ENCODE data around the gene METTL22. TPM values are rescaled to one million over a fixed set of nuclear protein-coding genes. Genes with fewer than 3 reads are reported as not detected.

Gene METTL22
- total and polyA plus RNA-seq, 2 donors (not counting 3 experiments of a cell fraction or from before 2014, with no cell fraction given): 42.0 to 52.6 TPM

DNA sequence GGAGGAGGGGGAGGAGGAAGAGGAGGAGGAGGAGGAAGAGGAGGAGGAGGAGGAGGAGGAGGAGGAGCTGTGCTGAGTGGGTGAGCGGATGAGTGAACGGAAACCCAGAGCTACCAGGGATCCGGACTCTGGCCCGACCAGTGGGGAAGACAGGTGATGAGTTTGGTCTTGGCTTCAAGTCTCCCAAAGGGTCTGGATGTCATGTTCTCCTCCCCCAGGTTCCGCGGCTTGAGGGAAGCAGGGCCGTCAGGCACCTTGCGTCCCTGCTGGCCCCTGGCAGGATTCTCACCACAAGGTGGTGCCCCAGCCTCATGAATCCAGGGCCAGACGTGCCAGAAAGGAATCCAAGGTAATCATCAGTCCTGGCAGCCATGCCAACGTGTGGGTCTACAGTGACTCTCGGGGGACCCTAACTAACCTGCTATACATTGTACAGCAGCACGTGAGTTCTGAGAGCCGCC is 39.4 kb downstream of the METTL22 start:
- TF ChIP-seq CTCF (IDR thresholded peaks at IDR 0.05; ENCODE audit: extremely low read depth in 1 of 2, insufficient read depth in 1 of 2, low read depth in 1 of 2, low read length in 2 of 2): peak; percentile 65 to 75
- TF ChIP-seq, protein P1, sequence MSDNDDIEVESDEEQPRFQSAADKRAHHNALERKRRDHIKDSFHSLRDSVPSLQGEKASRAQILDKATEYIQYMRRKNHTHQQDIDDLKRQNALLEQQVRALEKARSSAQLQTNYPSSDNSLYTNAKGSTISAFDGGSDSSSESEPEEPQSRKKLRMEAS (IDR thresholded peaks at IDR 0.05; ENCODE audit: insufficient read depth, insufficient read length): no peak
- TF ChIP-seq EZH2 (IDR thresholded peaks at IDR 0.05; ENCODE audit: borderline replicate concordance, low read depth, low read length, severe bottlenecking): no peak
- no peak for TF ChIP-seq FOS (IDR thresholded peaks at IDR 0.05; ENCODE audit: borderline replicate concordance, insufficient read depth, low read length)
- Histone ChIP-seq H3K27ac (ENCODE audit: insufficient read depth, low read depth, low read length) (no peak overlapping the region), H3K79me2 (ENCODE audit: control insufficient read depth, insufficient read depth, low read length) (no peaks in the 10 kb centered on the region), H2AFZ (ENCODE audit: low read depth, low read length) (no peak overlapping the region), H3K9ac (replicated peaks; ENCODE audit: extremely low read depth, insufficient read depth, low read length) (no peak overlapping the region), H3K9me1 (replicated peaks; ENCODE audit: control insufficient read depth, extremely low read depth, insufficient read depth, low read length) (no peaks in the 10 kb centered on the region), H3K36me3 (ENCODE audit: control insufficient read depth in 2 of 2, extremely low read depth in 1 of 2, insufficient read depth in 2 of 2, low read length in 2 of 2) (no peaks in the 10 kb centered on the region), H3K27me3 (ENCODE audit: control insufficient read depth in 2 of 2, insufficient read depth in 2 of 2, low read length in 2 of 2) (peaks cover 0 to 6% of the 10 kb centered on the region in 2 experiments), H3K4me1 (ENCODE audit: control insufficient read depth, extremely low read depth, insufficient read depth, low read length) (no peaks in the 10 kb centered on the region), H3K9me3 (replicated peaks; ENCODE audit: control insufficient read depth, insufficient read depth, low read length) (no peaks in the 10 kb centered on the region), H4K20me1 (replicated peaks; ENCODE audit: control insufficient read depth, extremely low read depth, insufficient read depth, low read length) (no peaks in the 10 kb centered on the region), H3K4me2 (ENCODE audit: insufficient read depth, low read length) (no peak overlapping the region), H3K4me3 (replicated peaks in 1 of 3; ENCODE audit: insufficient read depth in 1 of 3, low read depth in 1 of 3, low read length in 3 of 3) (no peak overlapping the region)
- DNase-seq (ENCODE audit: low read depth, low spot score) (peak; percentile 53), FAIRE-seq (peak; percentile 85)
- intact Hi-C loops (cut with micrococcal nuclease) (loop anchor here (1.0 to 2.0 kb wide), 4 partner anchors 94 to 348 kb away; no protein-coding TSS in a partner anchor), dilution Hi-C loops (cut with MboI; ENCODE audit: extremely low pct_ligation_motif_present, low sequenced_read_pairs) (no loop called here)
- CTCF ChIA-PET: interaction anchor here (0.7 to 6.2 kb wide), 8 partner anchors 9 to 474 kb away, joined by 3 to 92 read pairs (median 6); partner anchors contain the start of genes CARHSP1, LITAFD and TMEM186
- POLR2A ChIA-PET: no interaction called here
- BruUV-seq (replicated peaks): no TSS peak

DNA sequence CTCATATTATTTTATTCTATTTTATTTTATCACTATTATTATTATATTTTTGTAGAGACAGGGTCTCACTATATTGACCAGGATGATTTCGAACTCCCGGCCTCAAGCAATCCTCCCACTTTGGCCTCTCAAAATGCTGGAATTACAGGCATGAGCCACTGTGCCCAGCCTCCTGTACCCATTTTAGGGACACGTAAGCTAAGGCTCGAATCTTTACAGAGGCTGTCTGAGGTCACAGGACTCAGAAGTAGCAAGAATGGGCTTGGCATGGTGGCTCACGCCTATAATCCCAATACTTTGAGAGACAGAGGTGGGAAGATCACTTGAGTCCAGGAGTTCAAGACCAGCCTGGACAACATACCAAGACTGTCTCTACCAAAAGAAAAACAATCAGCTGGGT is 40.2 kb downstream of the METTL22 start:
- dilution Hi-C loops (cut with MboI; ENCODE audit: extremely low pct_ligation_motif_present, low sequenced_read_pairs): no loop called here
- H3K4me1 ChIP-seq (ENCODE audit: control insufficient read depth, extremely low read depth, insufficient read depth, low read length): no peaks in the 10 kb centered on the region
- FAIRE-seq: no peak
- H3K79me2 ChIP-seq (ENCODE audit: control insufficient read depth, insufficient read depth, low read length): no peaks in the 10 kb centered on the region
- ChIA-PET CTCF (interaction anchor here (1.3 to 6.2 kb wide), 6 partner anchors 10 to 347 kb away, joined by 4 to 92 read pairs (median 5); partner anchors contain the start of genes LITAFD and TMEM186), POLR2A (no interaction called here)
- no peak overlapping the region for H3K27ac ChIP-seq (ENCODE audit: insufficient read depth, low read depth, low read length)
- no peaks in the 10 kb centered on the region for H4K20me1 ChIP-seq (replicated peaks; ENCODE audit: control insufficient read depth, extremely low read depth, insufficient read depth, low read length)
- no peaks in the 10 kb centered on the region for H3K36me3 ChIP-seq (ENCODE audit: control insufficient read depth in 2 of 2, extremely low read depth in 1 of 2, insufficient read depth in 2 of 2, low read length in 2 of 2)
- no TSS peak for BruUV-seq (replicated peaks)
- H3K27me3 ChIP-seq (ENCODE audit: control insufficient read depth in 2 of 2, insufficient read depth in 2 of 2, low read length in 2 of 2): peaks cover 0 to 6% of the 10 kb centered on the region in 2 experiments
- TF ChIP-seq MYC (IDR thresholded peaks at IDR 0.05; ENCODE audit: low read depth, low read length): no peak
- no peak overlapping the region for H3K4me3 ChIP-seq (replicated peaks in 1 of 3; ENCODE audit: insufficient read depth in 1 of 3, low read depth in 1 of 3, low read length in 3 of 3)
- no peak overlapping the region for H2AFZ ChIP-seq (ENCODE audit: low read depth, low read length)
- H3K9ac ChIP-seq (replicated peaks; ENCODE audit: extremely low read depth, insufficient read depth, low read length): no peak overlapping the region
- intact Hi-C loops (cut with micrococcal nuclease): loop anchor here (1.0 to 2.0 kb wide), 4 partner anchors 94 to 347 kb away; no protein-coding TSS in a partner anchor
- H3K9me3 ChIP-seq (replicated peaks; ENCODE audit: control insufficient read depth, insufficient read depth, low read length): no peaks in the 10 kb centered on the region
- DNase-seq (ENCODE audit: low read depth, low spot score): no peak
- no peak overlapping the region for H3K4me2 ChIP-seq (ENCODE audit: insufficient read depth, low read length)
- no peaks in the 10 kb centered on the region for H3K9me1 ChIP-seq (replicated peaks; ENCODE audit: control insufficient read depth, extremely low read depth, insufficient read depth, low read length)
